Thyroid gland (tissue), 4 donors: Measurements from ENCODE around the gene LRMDA.

Experiments used
- POLR2A ChIP-seq, 2 donors: fragments of 450-650 bp; IDR thresholded peaks; one replicate each; pipeline ENCODE4 v1.6.1; 2017; ENCODE audit warnings: antibody characterized with exemption in 2 of 2, mild to moderate bottlenecking in 2 of 2, moderate library complexity in 1 of 2
- TF ChIP-seq, protein P1 (sequence below), 6 experiments: fragments of 200-600 bp in 3 of 6; fragments of 450-650 bp in 3 of 6; sonication (generic) in 3 of 6; IDR thresholded peaks; one replicate each; pipeline ENCODE4 v1.5.1; 2016 to 2019; ENCODE audit warnings: antibody characterized with exemption in 6 of 6, mild to moderate bottlenecking in 2 of 6, inconsistent platforms in 1 of 6, moderate library complexity in 1 of 6

DNA sequence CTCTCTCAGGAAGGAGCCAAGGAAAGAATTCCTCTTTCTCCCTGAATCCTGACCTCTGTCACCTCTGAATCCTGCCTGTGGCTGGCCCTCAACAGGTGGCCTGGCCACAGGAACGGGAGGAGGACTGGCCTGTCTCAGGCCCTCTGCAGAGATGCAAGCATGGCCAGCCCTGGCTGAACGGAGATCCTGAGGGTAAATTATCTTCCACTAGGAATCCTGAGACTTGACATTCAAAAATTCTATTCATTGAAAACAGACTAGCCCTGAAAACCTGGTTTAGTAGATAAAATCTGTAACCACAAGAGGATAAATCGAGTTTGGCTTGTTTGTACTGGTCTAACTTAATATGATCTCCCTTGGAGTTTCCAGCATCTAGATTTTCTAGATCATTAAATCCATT, 579.3 kb downstream of the LRMDA start:
- TF ChIP-seq, protein P1, sequence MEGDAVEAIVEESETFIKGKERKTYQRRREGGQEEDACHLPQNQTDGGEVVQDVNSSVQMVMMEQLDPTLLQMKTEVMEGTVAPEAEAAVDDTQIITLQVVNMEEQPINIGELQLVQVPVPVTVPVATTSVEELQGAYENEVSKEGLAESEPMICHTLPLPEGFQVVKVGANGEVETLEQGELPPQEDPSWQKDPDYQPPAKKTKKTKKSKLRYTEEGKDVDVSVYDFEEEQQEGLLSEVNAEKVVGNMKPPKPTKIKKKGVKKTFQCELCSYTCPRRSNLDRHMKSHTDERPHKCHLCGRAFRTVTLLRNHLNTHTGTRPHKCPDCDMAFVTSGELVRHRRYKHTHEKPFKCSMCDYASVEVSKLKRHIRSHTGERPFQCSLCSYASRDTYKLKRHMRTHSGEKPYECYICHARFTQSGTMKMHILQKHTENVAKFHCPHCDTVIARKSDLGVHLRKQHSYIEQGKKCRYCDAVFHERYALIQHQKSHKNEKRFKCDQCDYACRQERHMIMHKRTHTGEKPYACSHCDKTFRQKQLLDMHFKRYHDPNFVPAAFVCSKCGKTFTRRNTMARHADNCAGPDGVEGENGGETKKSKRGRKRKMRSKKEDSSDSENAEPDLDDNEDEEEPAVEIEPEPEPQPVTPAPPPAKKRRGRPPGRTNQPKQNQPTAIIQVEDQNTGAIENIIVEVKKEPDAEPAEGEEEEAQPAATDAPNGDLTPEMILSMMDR (IDR thresholded peaks at IDR 0.05) = no peak
- no peak for TF ChIP-seq POLR2A (IDR thresholded peaks at IDR 0.05)
